HG02852 (cell line): ENCODE data around the gene RXRB.

Experiments
- ATAC-seq: cut with Tn5 transposase; IDR thresholded peaks from one replicate; pipeline ENCODE4 v1.9.1; 2021; ENCODE audit warnings: mild to moderate bottlenecking, moderate library complexity; ENCODE audit not compliant: unreplicated experiment

The RXRB gene

GRCh38 chr6:33198159-33198852 lies 2.2 kb downstream of the RXRB start:
- no peak for ATAC-seq

- no peak for ATAC-seq
Observed at GRCh38 chr6:33197431-33198048, 2.9 kb downstream of the RXRB start.

GRCh38 chr6:33195304-33196165 lies 4.9 kb downstream of the RXRB start:
- ATAC-seq = no peak

- ATAC-seq = no peak
Observed at GRCh38 chr6:33194431-33194979, 6.0 kb downstream of the RXRB start.

GRCh38 chr6:33193619-33194018 lies 6.8 kb downstream of the RXRB start:
- no peak for ATAC-seq

GRCh38 chr6:33192671-33193602 lies 7.5 kb downstream of the RXRB start:
- ATAC-seq = no peak

GRCh38 chr6:33192105-33192646 lies 8.3 kb downstream of the RXRB start, which contains the start of gene COL11A2:
TSS of gene COL11A2 (minus strand) at chr6:33192467. CDS start at chr6:33192240, 227 bp downstream.
- ATAC-seq = no peak

- no peak for ATAC-seq
Observed at GRCh38 chr6:33191383-33192104, 8.9 kb downstream of the RXRB start.

GRCh38 chr6:33190504-33191107 lies 9.9 kb downstream of the RXRB start:
- ATAC-seq = no peak

GRCh38 chr6:33189625-33190448 lies 10.6 kb downstream of the RXRB start:
- no peak for ATAC-seq

- ATAC-seq = no peak
Observed at GRCh38 chr6:33189164-33189563, 11.3 kb downstream of the RXRB start.

- ATAC-seq = no peak
Observed at GRCh38 chr6:33187809-33188208, 12.7 kb downstream of the RXRB start.

GRCh38 chr6:33185654-33186187 lies 14.7 kb downstream of the RXRB start:
- no peak for ATAC-seq

GRCh38 chr6:33185190-33185589 lies 15.3 kb downstream of the RXRB start:
- ATAC-seq = no peak

GRCh38 chr6:33183071-33183683 lies 17.3 kb downstream of the RXRB start:
- no peak for ATAC-seq

- no peak for ATAC-seq
Observed at GRCh38 chr6:33181141-33181540, 19.3 kb downstream of the RXRB start.

GRCh38 chr6:33178755-33179475 lies 21.6 kb downstream of the RXRB start:
- ATAC-seq = no peak
